ENCODE data around the gene RGL3.

- TF ChIP-seq CTCF (IDR thresholded peaks at IDR 0.05) (no peak), EP300 (IDR thresholded peaks at IDR 0.05; ENCODE audit: borderline replicate concordance in 1 of 2, low read depth in 1 of 2, low read length in 1 of 2) (no peak), POLR2AphosphoS5 (IDR thresholded peaks at IDR 0.05; ENCODE audit: low read depth, low read length) (no peak), TCF12 (IDR thresholded peaks at IDR 0.05) (no peak)
Observed at GRCh38 chr19:11401808-11402543, 17.1 kb downstream of the RGL3 start.
